GM21737 (cell line): ENCODE results near the gene CPEB3.
"Not testable (repeated sequence)": the region's sequence is repeated elsewhere in the genome, so short reads cannot be mapped to it uniquely, and the experiment has no call there.

ENCODE experiments used
- ATAC-seq: cut with Tn5 transposase; IDR thresholded peaks from one replicate; pipeline ENCODE4 v1.9.1; 2021; ENCODE audit warnings: mild to moderate bottlenecking, moderate library complexity; ENCODE audit not compliant: unreplicated experiment

CPEB3 gene

GRCh38 chr10:92149261-92149660, 141.6 kb downstream of the CPEB3 start:
- ATAC-seq, result no peak

- ATAC-seq, result no peak
These were observed 144.1 kb downstream of the CPEB3 start for GRCh38 chr10:92146781-92147180.

GRCh38 chr10:92146107-92146506, 144.8 kb downstream of the CPEB3 start:
- ATAC-seq, result no peak

- peak; percentile 74 for ATAC-seq
These were observed 147.9 kb downstream of the CPEB3 start for GRCh38 chr10:92142949-92143348.

GRCh38 chr10:92142512-92142911, 148.4 kb downstream of the CPEB3 start:
- ATAC-seq, result no peak

- not testable (repeated sequence) for ATAC-seq
These were observed 149.7 kb downstream of the CPEB3 start for GRCh38 chr10:92141147-92141546.

GRCh38 chr10:92134049-92134448, 156.8 kb downstream of the CPEB3 start:
- ATAC-seq, result not testable (repeated sequence)

- no peak for ATAC-seq
These were observed 159.5 kb downstream of the CPEB3 start for GRCh38 chr10:92131275-92131820.

GRCh38 chr10:92130622-92131274, 160.1 kb downstream of the CPEB3 start:
- ATAC-seq, result no peak

GRCh38 chr10:92126100-92126650, 164.7 kb downstream of the CPEB3 start:
- no peak for ATAC-seq

GRCh38 chr10:92125144-92125543, 165.7 kb downstream of the CPEB3 start:
- no peak for ATAC-seq

- ATAC-seq, result no peak
These were observed 166.2 kb downstream of the CPEB3 start for GRCh38 chr10:92124616-92125143.

GRCh38 chr10:92124020-92124419, 166.9 kb downstream of the CPEB3 start:
- ATAC-seq, result no peak

GRCh38 chr10:92122941-92123450, 167.9 kb downstream of the CPEB3 start:
- no peak for ATAC-seq

- no peak for ATAC-seq
These were observed 169.0 kb downstream of the CPEB3 start for GRCh38 chr10:92121686-92122492.

GRCh38 chr10:92119340-92119739, 171.5 kb downstream of the CPEB3 start:
- ATAC-seq, result no peak

GRCh38 chr10:92114917-92115316, 176.0 kb downstream of the CPEB3 start:
- ATAC-seq, result not testable (repeated sequence)

GRCh38 chr10:92113911-92114600, 176.8 kb downstream of the CPEB3 start:
- ATAC-seq, result no peak

- ATAC-seq, result no peak
These were observed 178.4 kb downstream of the CPEB3 start for GRCh38 chr10:92112462-92112861.

- no peak for ATAC-seq
These were observed 179.4 kb downstream of the CPEB3 start for GRCh38 chr10:92111336-92111939.
